GM18499 (cell line): ENCODE results near the gene ALOX5.

Source experiments
- ATAC-seq: cut with Tn5 transposase; IDR thresholded peaks from one replicate; pipeline ENCODE4 v1.9.1; 2021; ENCODE audit warnings: moderate number of reproducible peaks; ENCODE audit not compliant: insufficient read depth, unreplicated experiment

Gene ALOX5

DNA sequence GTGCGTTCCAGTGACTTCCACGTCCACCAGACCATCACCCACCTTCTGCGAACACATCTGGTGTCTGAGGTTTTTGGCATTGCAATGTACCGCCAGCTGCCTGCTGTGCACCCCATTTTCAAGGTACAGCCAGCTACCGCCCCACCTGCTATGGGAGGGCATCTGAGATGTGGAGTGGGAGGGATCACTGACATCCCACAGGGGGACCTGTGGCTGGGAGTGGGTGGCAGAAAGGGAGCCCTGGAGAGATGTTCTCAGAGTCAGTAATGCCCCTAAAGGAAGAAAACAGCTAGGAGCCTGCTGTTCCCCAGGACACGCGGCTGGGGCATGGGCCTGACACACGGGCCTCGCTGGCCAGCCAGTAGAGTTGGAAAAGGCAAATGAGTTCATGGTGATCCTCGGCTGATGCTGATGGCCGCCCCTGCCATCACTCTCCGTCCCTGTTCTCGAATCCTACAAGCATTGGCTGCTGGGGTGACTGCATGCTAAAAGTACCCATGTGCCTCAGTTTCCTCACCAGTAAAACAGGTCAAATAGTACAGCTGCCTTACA lies 66.6 kb downstream of the ALOX5 start:
- no peak for ATAC-seq

DNA sequence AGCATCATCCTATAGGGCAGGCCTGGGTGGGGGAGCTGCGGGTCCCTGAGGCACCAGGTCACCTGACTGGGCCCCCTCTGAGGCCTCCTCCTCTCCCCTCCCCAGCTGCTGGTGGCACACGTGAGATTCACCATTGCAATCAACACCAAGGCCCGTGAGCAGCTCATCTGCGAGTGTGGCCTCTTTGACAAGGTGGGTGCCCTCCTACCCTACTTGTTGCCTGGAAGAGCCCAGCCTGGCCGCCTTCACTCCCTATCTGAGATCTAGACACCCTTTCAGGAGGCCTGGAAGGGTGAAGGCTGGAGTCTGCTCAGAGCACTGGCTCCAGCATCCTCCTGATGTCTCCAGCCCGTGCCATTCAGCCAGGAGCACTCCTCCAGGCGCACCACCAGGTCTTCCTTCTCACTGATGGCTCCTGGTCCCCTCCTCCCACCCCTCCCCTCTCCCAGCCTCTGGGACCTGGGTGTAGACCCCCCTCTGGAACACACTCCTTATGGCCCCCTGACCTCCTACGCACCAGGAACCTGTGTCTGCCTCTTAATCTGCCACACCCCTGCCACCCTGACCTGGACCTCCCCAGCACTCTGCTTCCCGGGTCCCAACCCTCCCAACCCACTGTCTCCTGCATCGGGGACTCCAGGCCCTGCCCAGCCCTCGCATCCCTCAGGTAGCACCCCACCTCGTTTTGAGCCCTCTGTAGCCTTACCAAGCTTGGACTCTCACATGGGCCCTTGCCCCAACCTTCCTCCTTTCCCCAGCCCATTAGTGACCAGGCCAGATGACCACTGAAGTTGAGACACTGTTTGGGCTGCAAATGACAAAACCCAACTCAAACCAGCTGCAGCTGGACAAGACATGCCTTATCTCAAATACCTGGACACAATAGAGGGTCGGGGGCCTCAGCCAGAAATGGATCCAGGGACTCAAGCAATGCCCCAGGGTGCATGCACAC lies 67.5 kb downstream of the ALOX5 start:
- no peak for ATAC-seq

DNA sequence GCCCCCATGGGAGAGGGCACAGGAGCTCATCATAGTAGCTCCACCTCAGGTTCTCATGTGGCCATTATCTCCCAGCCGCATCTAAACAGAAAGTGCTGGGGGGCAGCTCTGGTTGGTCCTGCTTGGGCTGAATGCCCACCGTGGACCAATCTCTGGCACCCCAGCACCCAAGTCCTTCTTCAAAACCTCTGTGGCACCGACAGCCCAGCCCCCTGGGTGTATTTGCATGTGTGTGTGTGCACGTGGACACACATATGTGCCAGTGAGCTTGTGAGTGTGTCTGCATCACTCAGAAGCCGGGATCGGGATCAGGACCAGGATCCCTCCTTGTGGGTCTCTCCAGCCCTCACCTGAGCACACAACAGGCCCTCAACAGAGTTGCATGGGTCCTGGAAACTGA lies 68.2 kb downstream of the ALOX5 start:
- ATAC-seq = no peak

DNA sequence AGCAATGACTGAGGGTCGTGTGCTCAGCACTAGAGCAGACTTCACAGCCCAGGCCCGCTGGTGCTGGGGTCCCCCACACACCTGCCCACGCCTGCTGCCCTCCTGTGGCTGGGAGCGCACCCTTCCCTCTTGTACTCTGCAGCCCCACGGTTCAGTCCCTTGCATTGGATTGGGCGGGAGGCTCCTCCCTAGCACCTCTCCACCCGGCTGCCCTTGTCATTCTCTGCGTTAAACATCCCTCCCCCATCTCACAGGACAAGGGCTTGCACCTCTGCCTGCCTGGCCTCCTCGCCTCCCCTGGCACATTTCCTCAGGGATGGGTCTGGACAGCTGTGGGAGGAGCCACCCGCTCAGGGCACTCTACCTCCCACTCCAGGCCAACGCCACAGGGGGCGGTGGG lies 68.6 kb downstream of the ALOX5 start:
- no peak for ATAC-seq

DNA sequence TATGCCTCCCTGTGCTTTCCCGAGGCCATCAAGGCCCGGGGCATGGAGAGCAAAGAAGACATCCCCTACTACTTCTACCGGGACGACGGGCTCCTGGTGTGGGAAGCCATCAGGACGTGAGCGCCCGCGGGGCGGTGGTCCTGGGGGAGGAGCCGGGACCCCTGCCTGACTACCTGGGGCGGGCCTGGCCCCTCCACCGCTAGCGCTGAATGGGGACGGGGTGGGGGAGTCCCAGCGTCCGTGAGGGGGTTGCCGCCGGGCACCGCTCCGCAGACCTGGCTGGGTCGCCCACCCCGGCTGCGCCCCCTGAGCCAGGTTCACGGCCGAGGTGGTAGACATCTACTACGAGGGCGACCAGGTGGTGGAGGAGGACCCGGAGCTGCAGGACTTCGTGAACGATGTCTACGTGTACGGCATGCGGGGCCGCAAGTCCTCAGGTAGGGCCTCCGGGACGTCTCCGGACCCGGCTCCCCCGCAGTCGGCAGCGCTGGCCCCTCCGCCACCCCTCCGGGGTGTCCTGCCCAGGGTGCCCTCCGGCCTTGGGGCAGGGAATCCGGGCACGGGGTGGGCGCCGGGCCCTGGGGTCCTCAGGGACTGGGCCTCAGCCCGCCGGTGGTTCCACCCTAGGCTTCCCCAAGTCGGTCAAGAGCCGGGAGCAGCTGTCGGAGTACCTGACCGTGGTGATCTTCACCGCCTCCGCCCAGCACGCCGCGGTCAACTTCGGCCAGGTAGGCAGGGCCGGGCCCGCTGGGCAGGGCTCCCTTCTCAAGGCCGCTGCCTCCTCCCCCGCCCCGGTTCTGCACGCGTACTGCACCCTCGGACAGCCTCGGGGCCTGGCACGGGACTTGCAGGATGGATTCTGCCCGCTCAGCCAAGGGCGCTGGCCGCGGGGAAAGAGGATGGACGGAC lies 69.3 kb downstream of the ALOX5 start:
- no peak for ATAC-seq

DNA sequence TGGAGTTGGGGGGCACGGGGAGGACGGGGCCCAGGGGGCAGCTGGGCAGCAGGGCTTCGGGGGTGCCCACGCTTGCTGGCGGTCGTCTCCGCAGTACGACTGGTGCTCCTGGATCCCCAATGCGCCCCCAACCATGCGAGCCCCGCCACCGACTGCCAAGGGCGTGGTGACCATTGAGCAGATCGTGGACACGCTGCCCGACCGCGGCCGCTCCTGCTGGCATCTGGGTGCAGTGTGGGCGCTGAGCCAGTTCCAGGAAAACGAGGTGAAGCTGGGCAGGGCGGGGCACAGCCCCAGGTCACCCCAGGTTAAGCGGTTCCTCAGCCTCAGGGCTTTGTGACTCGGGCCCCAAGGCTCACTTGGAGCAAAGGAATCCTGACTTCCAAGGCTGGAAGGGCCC lies 70.0 kb downstream of the ALOX5 start:
- ATAC-seq = no peak

DNA sequence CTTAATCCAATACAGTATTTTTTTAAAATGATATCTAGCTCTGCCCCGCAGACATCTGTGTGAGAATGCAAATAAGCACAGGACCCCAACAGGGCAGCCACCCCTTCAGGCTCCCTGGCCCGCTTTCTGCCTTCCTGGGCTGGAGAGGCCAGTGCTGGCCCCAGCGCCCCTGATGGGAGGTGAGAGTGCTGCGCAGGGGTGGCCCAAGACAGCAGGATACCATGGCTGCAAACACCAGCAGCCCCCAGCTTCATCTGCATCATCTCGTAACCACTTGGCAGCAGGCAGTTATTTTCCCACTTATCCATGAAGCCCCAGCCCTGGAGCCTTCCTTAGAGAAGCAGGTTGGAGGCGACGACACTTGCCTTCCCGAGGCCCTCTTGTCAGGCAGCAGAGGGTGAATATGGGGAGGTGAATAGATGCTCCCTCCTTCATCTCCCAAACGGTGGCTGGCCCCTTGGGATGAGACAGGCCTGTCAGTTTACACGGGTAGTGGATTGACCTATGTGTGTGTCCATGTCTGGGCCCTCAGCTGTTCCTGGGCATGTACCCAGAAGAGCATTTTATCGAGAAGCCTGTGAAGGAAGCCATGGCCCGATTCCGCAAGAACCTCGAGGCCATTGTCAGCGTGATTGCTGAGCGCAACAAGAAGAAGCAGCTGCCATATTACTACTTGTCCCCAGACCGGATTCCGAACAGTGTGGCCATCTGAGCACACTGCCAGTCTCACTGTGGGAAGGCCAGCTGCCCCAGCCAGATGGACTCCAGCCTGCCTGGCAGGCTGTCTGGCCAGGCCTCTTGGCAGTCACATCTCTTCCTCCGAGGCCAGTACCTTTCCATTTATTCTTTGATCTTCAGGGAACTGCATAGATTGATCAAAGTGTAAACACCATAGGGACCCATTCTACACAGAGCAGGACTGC lies 71.2 kb downstream of the ALOX5 start:
- no peak for ATAC-seq

DNA sequence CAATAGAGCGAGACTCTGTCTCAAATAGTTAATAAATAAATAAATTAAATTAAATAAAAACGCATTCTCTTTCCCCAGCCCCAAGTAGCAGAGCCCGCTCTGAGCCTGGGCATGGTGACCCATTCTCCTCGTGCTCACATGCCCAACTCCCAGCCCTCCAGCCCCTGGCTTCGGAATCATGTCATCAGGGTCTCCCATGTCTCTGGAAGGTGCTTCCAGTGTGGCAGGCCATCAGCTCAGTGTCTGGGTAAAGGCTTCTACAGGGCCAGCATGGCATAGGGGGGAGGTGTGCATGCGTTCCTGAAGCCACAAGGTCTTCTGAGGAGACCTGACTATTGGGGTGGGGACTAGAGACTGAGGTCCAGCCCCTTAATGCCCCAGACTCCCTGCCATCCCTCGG lies 72.8 kb downstream of the ALOX5 start:
- no peak for ATAC-seq

DNA sequence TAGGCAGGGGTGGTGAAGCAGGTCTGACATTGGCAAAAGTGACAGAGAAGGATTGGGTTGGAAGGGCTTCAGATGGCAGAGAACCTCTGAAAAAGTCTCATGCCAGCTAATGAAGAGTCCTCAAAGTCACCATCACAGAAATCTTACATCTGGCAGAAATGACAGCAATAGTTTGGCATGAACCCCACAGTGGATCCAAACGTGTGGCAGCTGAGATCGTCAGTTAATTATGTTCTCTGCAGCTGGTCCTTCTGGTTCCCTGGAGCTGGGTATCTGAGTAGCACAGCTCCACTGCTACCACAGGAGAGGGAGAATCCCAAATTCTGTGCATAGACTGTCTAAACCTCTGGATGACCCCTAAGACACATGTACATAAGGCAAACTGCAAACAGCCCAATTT lies 73.4 kb downstream of the ALOX5 start:
- no peak for ATAC-seq

DNA sequence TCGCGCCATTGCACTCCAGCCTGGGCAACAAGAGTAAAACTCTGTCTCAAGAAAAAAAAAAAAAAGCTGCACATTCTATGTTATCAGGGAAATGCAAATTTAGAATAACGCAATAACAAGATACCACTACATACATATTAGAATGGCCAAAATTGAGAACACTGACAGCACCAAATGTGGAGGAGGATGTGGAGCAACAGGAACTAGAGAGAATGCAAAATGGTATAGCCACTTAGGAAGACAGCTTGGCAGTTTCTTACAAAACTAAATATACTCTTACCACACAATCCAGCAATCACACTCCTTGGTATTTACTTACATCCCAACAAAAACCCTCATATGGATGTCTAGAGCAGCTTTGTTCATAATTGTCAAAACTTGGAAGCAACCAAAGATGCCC lies 76.8 kb downstream of the ALOX5 start:
- ATAC-seq = no peak

DNA sequence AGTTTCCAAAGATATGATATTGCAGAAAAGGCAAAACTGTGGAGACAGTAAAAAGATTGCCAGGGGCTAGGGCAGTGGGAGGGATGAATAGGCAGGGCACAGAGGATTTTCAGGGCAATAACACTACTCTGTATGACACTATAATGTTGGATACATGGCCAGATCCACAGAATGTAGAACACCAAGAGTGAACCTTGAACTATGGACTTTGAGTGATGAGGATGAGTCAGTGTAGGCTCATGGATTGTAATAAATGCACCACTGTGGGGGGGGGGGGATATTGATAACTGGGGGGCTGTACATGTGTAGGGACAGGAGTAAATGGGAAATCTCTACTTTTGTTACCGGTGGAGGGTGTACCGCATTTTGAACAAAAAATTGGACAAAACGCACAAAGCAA lies 77.4 kb downstream of the ALOX5 start:
- no peak for ATAC-seq

DNA sequence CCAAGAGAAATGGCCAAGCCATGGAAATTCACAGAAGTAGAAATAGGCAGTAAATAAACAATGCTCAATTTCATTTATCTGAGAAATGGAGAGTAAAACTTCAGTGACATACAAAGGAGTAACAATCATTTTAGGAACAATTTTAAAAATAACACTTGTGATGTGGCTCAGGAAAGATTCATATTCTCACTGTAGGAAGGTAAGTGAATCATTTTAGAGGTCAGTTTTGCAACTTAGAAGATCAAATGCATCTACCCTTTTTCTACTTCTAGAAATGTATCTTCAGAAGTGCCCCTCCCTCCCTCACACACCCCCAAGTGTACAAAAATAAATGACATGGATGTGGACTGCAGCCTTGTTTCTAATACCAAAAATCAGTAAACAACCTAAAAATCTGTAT lies 78.3 kb downstream of the ALOX5 start:
- ATAC-seq = no peak

DNA sequence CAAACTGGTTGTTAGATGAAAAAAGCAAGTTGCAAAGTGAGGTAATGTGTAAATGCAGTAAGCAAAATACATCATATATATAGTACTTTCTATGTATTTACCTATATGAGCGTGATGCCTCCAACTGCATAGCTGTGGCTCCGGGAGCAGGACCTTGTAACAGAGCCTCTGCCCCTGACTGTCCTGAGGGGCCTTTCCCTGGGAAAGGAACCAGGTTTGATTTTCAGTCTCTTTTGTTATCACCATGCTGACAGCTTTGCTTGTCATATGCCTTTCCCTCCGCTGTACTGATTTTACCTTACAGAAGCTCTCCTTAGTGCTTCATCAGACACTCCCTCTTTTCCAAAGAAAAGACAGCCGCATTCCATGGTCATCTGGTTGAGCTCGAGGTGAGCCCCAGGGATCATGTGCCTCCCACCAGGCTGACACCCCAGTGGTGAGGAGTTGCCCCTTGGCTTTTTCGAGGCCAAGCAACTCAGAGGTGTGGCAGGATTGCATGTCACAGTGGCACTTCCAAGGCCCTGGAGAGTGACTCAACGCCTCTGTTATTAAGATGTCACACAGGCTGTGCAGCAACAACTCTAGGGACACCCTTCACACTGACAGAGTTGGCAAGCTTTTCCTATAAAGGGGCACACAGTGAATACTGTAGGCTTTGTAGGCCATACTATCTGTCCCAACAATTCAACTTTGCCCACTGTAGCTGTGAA lies 78.9 kb downstream of the ALOX5 start:
- ATAC-seq = no peak

DNA sequence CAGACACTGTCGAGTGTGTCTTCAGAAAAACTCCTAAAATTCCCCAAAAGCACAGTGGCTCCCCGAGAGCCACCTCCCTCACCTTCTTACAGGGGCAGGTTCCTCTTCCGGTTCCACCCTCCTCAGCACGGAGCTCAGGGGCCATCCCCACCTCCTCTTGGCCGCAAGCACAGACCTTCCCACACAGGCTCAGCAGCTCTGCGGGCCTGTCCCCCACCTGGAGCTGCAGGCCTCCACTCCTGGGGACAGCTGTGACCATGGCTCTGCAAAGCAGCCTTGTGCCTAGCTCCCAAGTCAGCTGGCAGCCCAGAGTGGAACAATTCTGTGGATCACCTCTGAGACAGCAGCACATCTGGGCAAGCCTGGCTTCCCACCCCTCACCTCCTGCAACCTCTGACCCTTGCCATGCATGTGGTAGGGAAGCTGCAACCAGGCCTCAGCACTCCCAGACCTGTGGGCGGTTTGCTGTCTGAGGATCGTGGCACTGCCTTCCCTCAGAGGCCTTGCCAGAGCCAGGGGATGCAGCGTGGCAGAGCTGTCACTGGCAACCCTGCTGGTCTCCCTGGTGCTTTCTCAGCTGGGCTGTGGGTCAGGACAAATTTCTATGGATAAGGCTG lies 79.7 kb downstream of the ALOX5 start:
- ATAC-seq = no peak

DNA sequence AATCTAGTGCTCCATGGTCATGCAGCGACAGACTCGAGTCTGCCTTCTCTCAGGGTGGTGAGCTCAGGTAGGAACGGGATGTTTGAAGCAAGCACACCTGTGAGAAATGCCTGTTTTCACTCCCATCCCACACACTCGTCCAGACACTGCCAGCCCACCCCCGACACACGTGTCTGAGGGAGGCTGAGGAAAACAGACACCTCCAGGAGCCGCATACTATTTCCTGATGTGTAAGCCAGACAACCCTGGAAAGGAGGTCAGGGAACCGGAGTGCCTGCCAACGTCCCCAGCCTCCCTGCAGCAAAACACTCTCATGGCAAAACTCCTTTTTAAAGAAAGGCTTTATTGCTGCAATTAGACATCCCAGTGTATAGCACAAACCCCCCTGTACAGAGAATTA lies 80.2 kb downstream of the ALOX5 start:
- no peak for ATAC-seq

DNA sequence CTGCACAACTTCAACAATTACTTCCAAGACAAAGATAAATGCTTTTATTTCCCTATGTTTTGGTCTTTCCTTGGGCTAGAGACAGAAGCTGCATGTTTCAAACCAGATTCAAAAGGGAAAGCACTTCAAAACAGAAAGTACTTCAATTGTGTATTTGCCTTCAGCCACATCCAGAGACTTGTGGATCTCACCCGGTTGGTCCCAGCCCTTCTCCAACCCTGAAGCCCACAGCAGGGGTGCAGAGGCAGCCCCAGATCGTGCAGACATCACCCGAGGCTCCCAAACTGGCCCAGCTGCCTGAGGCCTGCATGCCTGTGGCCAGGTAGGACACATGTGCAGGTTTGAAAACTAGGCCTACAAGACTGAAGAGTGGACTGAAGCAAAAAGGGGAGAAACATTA lies 80.8 kb downstream of the ALOX5 start:
- ATAC-seq = no peak

DNA sequence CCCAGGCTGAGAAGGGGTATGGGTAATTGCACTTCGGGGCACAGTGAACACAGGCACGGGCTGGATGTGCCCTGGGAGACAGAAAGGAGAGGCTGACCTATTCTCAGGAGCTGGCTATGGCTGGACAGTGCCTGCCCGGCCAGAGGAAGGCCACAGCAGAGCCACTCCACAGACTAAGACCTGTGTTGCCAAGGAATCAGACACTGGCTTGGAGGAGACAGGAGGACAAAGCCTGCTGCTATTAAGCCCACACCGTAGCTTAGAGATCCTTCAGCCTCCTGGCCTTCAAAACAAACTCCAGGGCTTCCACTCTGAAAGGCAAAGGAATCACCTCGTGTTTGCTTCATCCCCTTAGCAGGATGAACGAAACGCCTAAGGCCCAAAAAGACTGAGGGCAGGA lies 82.2 kb downstream of the ALOX5 start:
- ATAC-seq = no peak

DNA sequence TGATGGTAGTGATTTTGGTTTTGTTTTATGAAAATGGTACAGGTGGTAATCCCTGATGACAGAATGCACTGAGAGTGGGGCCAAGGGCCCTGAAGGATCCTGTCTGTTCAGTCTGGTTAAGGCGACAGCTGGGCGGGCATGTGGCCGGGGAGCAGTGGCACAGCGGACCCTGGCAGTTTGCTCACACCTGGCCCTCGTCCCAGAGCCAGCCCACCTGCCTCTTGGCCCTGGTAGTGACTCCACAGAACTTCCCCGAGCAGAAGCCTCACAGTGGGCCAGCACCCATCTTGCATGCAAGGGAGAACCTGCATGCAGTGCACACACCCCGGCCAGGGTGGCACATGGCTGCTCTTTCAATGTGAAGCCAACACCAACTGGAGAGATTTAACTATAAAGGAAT lies 82.8 kb downstream of the ALOX5 start:
- ATAC-seq = no peak

DNA sequence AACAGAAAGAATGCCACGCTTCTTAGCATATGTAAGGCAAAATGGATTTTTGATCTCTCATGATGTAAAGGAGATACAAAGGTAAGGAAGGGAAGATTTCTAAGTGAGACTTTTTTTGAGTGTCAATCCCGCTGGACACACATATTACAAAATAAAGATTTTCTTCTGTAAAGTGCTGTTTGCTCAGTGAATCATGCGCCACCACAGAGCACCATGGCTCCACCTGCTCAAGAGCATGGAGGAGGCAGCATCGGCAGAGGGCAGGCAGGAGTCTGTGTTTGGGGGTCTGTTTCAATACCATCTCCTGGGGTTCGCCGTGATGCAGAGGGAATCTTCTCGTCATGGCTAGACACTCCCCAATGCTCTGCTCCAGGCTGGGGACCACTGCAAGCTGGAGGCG lies 83.5 kb downstream of the ALOX5 start:
- no peak for ATAC-seq
